ENCODE data around the gene GUCA1C. TPM values are rescaled to one million over a fixed set of nuclear protein-coding genes. Genes with fewer than 3 reads are reported as not detected.

GUCA1C gene
- total RNA-seq, 1 donor from 2014 or later: not detected

DNA sequence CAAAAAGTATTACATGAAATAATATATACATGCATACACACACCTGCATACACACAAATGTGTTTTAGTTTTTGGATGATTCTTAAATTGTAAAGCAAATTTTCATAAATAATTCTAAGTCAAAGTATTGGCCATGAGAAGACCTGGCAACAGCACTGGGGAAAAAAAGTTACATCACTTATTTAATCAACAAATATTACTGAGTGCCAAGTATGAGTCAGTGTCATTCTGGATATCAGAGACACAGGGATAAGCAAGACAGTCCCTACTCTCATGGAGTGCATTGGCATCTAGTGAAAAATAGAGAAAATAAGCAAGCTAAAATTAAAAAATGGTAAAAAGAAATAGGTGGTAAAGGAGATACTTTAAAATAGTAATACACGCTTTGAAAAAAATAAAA lies 29.4 kb upstream of the GUCA1C start:
- TF ChIP-seq EZH2phosphoT487 (IDR thresholded peaks at IDR 0.05): no peak
- no peak for DNase-seq (ENCODE audit: low spot score)
- Histone ChIP-seq H3K4me3 (no peak overlapping the region), H3K79me2 (ENCODE audit: low read depth) (no peaks in the 10 kb centered on the region), H3K36me3 (no peaks in the 10 kb centered on the region), H3K27me3 (no peaks in the 10 kb centered on the region), H4K20me1 (ENCODE audit: low read depth) (no peaks in the 10 kb centered on the region), H3K4me1 (no peaks in the 10 kb centered on the region), H3K4me2 (no peak overlapping the region), H3F3A (ENCODE audit: low read depth) (no peaks in the 10 kb centered on the region), H2AFZ (replicated peaks) (no peak overlapping the region), H3K9me3 (ENCODE audit: low read depth) (no peaks in the 10 kb centered on the region), H3K27ac (no peak overlapping the region), H3K9ac (no peak overlapping the region)
- H3K36me3 Mint-ChIP-seq: no peaks in the 10 kb centered on the region
- peaks cover 3% of the 10 kb centered on the region for H3K27me3 Mint-ChIP-seq (ENCODE audit: insufficient read depth, low read depth)
- no peak overlapping the region for H3K4me3 Mint-ChIP-seq
- H3K4me1 Mint-ChIP-seq: peaks cover 2% of the 10 kb centered on the region
- H3K9me3 Mint-ChIP-seq: no peaks in the 10 kb centered on the region
- no peak overlapping the region for H3K27ac Mint-ChIP-seq

DNA sequence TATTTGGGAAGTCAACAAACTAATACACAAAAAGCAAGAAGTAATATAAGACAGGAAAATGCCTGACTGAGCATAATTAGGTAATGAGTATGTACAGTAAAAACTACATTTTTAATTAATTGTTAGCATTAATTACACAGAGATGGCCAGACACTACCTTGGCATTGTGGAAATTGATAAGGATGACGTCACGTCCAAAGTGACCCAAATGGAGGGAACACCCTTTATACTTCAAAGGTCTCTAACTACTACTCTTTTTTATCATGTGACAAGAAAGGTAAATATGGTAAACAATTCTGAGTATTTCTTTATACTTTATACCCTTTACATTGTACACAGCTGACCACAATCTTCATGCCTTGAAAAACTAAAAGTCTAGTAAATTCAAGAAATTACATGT lies 22.4 kb upstream of the GUCA1C start:
- no peak for DNase-seq (ENCODE audit: low spot score)
- no peak overlapping the region for H3K27ac Mint-ChIP-seq
- TF ChIP-seq, protein P1, sequence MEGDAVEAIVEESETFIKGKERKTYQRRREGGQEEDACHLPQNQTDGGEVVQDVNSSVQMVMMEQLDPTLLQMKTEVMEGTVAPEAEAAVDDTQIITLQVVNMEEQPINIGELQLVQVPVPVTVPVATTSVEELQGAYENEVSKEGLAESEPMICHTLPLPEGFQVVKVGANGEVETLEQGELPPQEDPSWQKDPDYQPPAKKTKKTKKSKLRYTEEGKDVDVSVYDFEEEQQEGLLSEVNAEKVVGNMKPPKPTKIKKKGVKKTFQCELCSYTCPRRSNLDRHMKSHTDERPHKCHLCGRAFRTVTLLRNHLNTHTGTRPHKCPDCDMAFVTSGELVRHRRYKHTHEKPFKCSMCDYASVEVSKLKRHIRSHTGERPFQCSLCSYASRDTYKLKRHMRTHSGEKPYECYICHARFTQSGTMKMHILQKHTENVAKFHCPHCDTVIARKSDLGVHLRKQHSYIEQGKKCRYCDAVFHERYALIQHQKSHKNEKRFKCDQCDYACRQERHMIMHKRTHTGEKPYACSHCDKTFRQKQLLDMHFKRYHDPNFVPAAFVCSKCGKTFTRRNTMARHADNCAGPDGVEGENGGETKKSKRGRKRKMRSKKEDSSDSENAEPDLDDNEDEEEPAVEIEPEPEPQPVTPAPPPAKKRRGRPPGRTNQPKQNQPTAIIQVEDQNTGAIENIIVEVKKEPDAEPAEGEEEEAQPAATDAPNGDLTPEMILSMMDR (IDR thresholded peaks at IDR 0.05): no peak
- TF ChIP-seq EZH2 (IDR thresholded peaks at IDR 0.05): no peak
- TF ChIP-seq EZH2phosphoT487 (IDR thresholded peaks at IDR 0.05): no peak
- no peak overlapping the region for H3K4me3 ChIP-seq
- H3K4me2 ChIP-seq: no peak overlapping the region
- no peak overlapping the region for H3K9ac ChIP-seq
- H3K9me3 ChIP-seq (ENCODE audit: low read depth): no peaks in the 10 kb centered on the region
- H3K4me1 ChIP-seq: no peaks in the 10 kb centered on the region
- H2AFZ ChIP-seq (replicated peaks): no peak overlapping the region
- H3K9me3 Mint-ChIP-seq: no peaks in the 10 kb centered on the region
- no peak overlapping the region for H3K4me3 Mint-ChIP-seq
- no peak overlapping the region for H3K27ac ChIP-seq
- no peaks in the 10 kb centered on the region for H3K36me3 ChIP-seq
- peaks cover 8% of the 10 kb centered on the region for H3K27me3 Mint-ChIP-seq (ENCODE audit: insufficient read depth, low read depth)
- H3K36me3 Mint-ChIP-seq: no peaks in the 10 kb centered on the region
- H3F3A ChIP-seq (ENCODE audit: low read depth): no peaks in the 10 kb centered on the region
- no peaks in the 10 kb centered on the region for H3K4me1 Mint-ChIP-seq
- no peaks in the 10 kb centered on the region for H4K20me1 ChIP-seq (ENCODE audit: low read depth)
- no peaks in the 10 kb centered on the region for H3K79me2 ChIP-seq (ENCODE audit: low read depth)
- H3K27me3 ChIP-seq: no peaks in the 10 kb centered on the region

- no peaks in the 10 kb centered on the region for H3K36me3 ChIP-seq
- TF ChIP-seq, protein P1 (IDR thresholded peaks at IDR 0.05): no peak
- no peak for TF ChIP-seq EZH2 (IDR thresholded peaks at IDR 0.05)
- no peak for TF ChIP-seq EZH2phosphoT487 (IDR thresholded peaks at IDR 0.05)
- Mint-ChIP-seq H3K4me3 (no peak overlapping the region), H3K27ac (no peak overlapping the region), H3K27me3 (ENCODE audit: insufficient read depth, low read depth) (peaks cover 5% of the 10 kb centered on the region), H3K9me3 (no peaks in the 10 kb centered on the region), H3K36me3 (no peaks in the 10 kb centered on the region), H3K4me1 (peaks cover 8% of the 10 kb centered on the region)
- no peaks in the 10 kb centered on the region for H3K79me2 ChIP-seq (ENCODE audit: low read depth)
- peaks cover 8% of the 10 kb centered on the region for H3K4me1 ChIP-seq
- H3K27ac ChIP-seq: no peak overlapping the region
- H4K20me1 ChIP-seq (ENCODE audit: low read depth): no peaks in the 10 kb centered on the region
- H3K9me3 ChIP-seq (ENCODE audit: low read depth): no peaks in the 10 kb centered on the region
- no peaks in the 10 kb centered on the region for H3F3A ChIP-seq (ENCODE audit: low read depth)
- no peak overlapping the region for H3K4me2 ChIP-seq
- DNase-seq (ENCODE audit: low spot score): no peak
- H3K9ac ChIP-seq: no peak overlapping the region
- no peak overlapping the region for H2AFZ ChIP-seq (replicated peaks)
- H3K4me3 ChIP-seq: no peak overlapping the region
- H3K27me3 ChIP-seq: no peaks in the 10 kb centered on the region
Measured at GRCh38 chr3:108973019-108973418, 19.3 kb upstream of the GUCA1C start.

GRCh38 chr3:108972482-108972881 lies 18.8 kb upstream of the GUCA1C start:
- Mint-ChIP-seq H3K27me3 (ENCODE audit: insufficient read depth, low read depth) (peaks cover 4% of the 10 kb centered on the region), H3K27ac (no peak overlapping the region)
- TF ChIP-seq EZH2phosphoT487 (IDR thresholded peaks at IDR 0.05) (no peak), EZH2 (IDR thresholded peaks at IDR 0.05) (no peak)
- TF ChIP-seq, protein P1 (IDR thresholded peaks at IDR 0.05): no peak

More at GRCh38 chr3:108972482-108972881, 18.8 kb upstream of the GUCA1C start:
- H4K20me1 ChIP-seq (ENCODE audit: low read depth): no peaks in the 10 kb centered on the region
- Mint-ChIP-seq H3K36me3 (no peaks in the 10 kb centered on the region), H3K4me3 (no peak overlapping the region), H3K9me3 (no peaks in the 10 kb centered on the region), H3K4me1 (peaks cover 8% of the 10 kb centered on the region)
- H3K4me3 ChIP-seq: no peak overlapping the region
- no peak for DNase-seq (ENCODE audit: low spot score)
- H3K9me3 ChIP-seq (ENCODE audit: low read depth): no peaks in the 10 kb centered on the region
- no peak overlapping the region for H2AFZ ChIP-seq (replicated peaks)
- no peaks in the 10 kb centered on the region for H3K27me3 ChIP-seq
- no peak overlapping the region for H3K9ac ChIP-seq
- no peaks in the 10 kb centered on the region for H3K36me3 ChIP-seq
- H3K79me2 ChIP-seq (ENCODE audit: low read depth): no peaks in the 10 kb centered on the region
- H3K4me1 ChIP-seq: peaks cover 8% of the 10 kb centered on the region
- no peak overlapping the region for H3K27ac ChIP-seq
- H3K4me2 ChIP-seq: no peak overlapping the region
- H3F3A ChIP-seq (ENCODE audit: low read depth): no peaks in the 10 kb centered on the region

Data from neural progenitor cell (in vitro differentiated cells).